ENCODE data around the gene GINS2. TPM values are rescaled to one million over a fixed set of nuclear protein-coding genes. Genes with fewer than 3 reads are reported as not detected.

The GINS2 gene
- total and polyA plus RNA-seq, 12 donors: 0.20 to 2.8 (median 0.72) TPM

DNA sequence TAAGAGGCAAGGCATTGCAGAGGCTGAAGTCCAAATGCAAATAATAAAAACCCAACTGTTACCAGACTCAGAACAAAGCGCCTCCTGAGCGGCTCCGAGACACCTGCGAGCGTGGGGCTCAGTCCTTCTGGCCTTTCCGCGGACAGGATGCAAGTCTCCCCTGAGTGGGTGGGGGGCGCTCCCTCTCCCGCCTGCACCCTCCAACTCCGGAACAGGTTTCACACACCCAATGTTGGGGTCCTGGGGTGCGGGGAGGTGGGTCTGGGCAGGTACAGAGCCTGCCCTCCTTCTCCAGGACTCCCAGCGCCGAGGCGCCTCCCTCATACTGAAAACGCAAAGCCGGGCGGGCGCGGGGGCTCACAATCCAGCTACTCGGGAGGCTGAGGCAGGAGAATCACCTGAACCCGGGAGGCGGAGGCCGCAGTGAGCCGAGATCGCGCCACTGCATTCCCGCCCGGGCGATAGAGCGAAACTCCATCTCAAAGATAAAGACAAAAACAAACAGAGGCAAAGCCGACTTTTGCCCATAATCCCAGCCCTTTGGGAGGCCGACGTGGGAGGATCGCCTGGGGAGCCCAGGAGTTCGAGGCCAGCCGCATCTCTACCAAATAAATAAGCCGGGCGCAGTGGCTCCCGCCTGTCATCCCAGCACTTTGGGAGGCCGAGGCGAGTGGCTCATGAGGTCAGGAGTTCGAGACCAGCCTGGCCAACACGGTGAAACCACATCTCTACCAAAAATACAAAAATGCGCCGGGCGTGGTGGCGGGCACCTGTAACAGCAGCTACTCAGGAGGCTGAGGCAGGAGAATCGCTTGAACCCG, 893 bp downstream of the GINS2 start:
- H3K36me3 ChIP-seq: no peaks in the 10 kb centered on the region
- H3K27me3 ChIP-seq: peaks cover 0 to 6% (median 0%) of the 10 kb centered on the region in 7 donors
- H3K9me3 ChIP-seq: no peaks in the 10 kb centered on the region
- H3K27ac ChIP-seq: no peak overlapping the region
- H3K4me3 ChIP-seq: peak overlapping the region; percentile 53 to 84 (median 68)
- TF ChIP-seq, protein P1, sequence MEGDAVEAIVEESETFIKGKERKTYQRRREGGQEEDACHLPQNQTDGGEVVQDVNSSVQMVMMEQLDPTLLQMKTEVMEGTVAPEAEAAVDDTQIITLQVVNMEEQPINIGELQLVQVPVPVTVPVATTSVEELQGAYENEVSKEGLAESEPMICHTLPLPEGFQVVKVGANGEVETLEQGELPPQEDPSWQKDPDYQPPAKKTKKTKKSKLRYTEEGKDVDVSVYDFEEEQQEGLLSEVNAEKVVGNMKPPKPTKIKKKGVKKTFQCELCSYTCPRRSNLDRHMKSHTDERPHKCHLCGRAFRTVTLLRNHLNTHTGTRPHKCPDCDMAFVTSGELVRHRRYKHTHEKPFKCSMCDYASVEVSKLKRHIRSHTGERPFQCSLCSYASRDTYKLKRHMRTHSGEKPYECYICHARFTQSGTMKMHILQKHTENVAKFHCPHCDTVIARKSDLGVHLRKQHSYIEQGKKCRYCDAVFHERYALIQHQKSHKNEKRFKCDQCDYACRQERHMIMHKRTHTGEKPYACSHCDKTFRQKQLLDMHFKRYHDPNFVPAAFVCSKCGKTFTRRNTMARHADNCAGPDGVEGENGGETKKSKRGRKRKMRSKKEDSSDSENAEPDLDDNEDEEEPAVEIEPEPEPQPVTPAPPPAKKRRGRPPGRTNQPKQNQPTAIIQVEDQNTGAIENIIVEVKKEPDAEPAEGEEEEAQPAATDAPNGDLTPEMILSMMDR (IDR thresholded peaks at IDR 0.05): no peak
- peaks cover 0 to 19% (median 13%) of the 10 kb centered on the region in 9 donors for H3K4me1 ChIP-seq
- 77 to 86% methylated on average over 49 of the region's 49 CpGs for WGBS, 2 donors
- DNase-seq (no peak), ATAC-seq (no peak)
- intact Hi-C loops (cut with DNase I): no loop called here

DNA sequence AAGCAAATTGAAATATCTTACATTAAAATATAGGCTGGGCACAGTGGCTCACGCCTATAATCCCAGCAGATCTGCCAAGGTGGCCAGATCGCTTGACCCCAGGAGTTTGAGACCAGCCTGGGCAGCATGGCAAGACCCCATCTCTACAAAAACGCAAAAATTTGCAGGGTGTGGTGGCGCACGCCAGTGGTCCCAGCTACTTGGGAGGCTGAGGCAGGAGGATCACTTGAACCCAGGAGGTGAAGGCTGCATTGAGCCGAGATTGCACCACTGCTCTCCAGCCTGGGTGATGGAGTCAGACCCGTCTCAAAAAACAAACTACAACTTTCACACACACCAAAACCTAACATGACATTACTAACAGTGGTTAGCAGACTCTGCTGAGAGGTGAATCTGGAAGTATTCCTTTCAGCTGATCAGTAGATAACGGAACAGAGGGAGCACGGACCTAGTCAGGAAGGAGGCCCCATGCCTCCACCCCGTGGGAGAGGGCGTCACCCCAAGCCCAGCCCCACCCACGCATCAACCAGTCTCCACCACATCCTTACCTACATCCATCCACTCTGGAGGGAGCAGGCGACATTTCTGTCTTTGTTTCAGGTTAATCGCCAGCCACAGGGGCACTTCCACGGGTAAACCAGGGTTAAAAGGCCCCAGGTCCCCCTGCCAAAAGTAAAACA, 1.7 kb downstream of the GINS2 start:
- Histone ChIP-seq H3K27ac (no peak overlapping the region), H3K9me3 (no peaks in the 10 kb centered on the region), H3K27me3 (peaks cover 0 to 6% (median 0%) of the 10 kb centered on the region in 7 donors), H3K4me3 (no peak overlapping the region), H3K4me1 (peaks cover 0 to 19% (median 13%) of the 10 kb centered on the region in 9 donors), H3K36me3 (no peaks in the 10 kb centered on the region)
- TF ChIP-seq, protein P1 (IDR thresholded peaks at IDR 0.05): no peak
- no peak for ATAC-seq
- 90 to 93% methylated on average over 14 to 15 of the region's 15 CpGs for WGBS, 2 donors
- intact Hi-C loops (cut with DNase I): no loop called here
- no peak for DNase-seq

DNA sequence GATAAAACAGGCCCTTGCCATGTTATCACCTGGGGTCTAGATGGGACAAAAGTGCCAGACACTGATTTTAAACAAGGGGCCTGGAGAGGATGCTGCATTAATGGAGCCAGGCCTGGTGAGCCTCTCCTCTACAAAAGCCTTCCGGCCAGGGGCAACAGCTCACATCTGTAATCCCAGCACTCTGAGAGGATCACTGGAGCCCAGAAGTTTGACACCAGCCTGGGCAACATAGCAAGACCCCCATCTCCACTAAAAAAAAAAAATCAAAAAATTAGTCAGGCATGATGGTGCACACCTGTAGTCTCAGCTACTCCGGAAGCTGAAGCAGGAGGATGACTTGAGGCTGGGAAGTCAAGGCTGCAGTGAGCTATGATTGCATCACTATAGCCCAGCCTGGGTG, 3.5 kb downstream of the GINS2 start:
- no peak for DNase-seq
- peaks cover 0 to 19% (median 13%) of the 10 kb centered on the region in 9 donors for H3K4me1 ChIP-seq
- no peaks in the 10 kb centered on the region for H3K36me3 ChIP-seq
- H3K4me3 ChIP-seq: no peak overlapping the region
- intact Hi-C loops (cut with DNase I): no loop called here
- no peaks in the 10 kb centered on the region for H3K9me3 ChIP-seq
- TF ChIP-seq, protein P1 (IDR thresholded peaks at IDR 0.05): no peak
- peaks cover 0 to 6% (median 0%) of the 10 kb centered on the region in 7 donors for H3K27me3 ChIP-seq
- 96 to 98% methylated on average over 2 of the region's 2 CpGs for WGBS, 2 donors
- no peak overlapping the region for H3K27ac ChIP-seq
- no peak for ATAC-seq

DNA sequence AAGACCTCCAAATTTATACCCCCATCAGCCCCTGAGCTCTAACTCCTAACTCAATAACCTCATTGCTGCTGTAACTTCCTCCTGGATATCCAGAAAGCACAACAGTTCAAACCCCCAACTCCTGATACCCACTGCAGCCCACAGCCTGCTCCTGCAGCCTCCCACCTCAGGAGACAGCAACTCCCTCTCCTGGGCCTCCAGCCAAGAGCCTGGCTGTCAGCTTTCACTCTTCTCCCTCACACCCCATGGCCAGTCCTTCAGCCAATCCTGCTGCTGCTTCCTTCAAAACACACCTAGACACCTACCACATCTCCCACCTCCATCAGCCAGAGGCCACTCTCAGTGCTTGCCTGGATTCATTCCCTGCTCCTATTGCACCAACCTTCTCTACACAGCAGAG, 5.4 kb downstream of the GINS2 start:
- TF ChIP-seq, protein P1 (IDR thresholded peaks at IDR 0.05): no peak
- Histone ChIP-seq H3K4me3 (no peak overlapping the region), H3K9me3 (no peaks in the 10 kb centered on the region), H3K27me3 (no peaks in the 10 kb centered on the region), H3K27ac (no peak overlapping the region), H3K4me1 (peaks cover 0 to 10% (median 4%) of the 10 kb centered on the region in 9 donors), H3K36me3 (peaks cover 0 to 10% (median 0%) of the 10 kb centered on the region in 9 donors)
- ATAC-seq (no peak), DNase-seq (no peak)
- intact Hi-C loops (cut with DNase I): no loop called here
